DMS53 treated with DMSO at 0.1 percent for 48 hours (cell line): ENCODE measurements around the gene NTMT1.
A peak's percentile ranks its signal among the peaks of the same experiment; 100 is the strongest.

Experiments used
- DNase-seq: peaks from one replicate; lab custom pipeline; 2025; ENCODE audit not compliant: unreplicated experiment; lab: John Stamatoyannopoulos, UW

Gene NTMT1

DNA sequence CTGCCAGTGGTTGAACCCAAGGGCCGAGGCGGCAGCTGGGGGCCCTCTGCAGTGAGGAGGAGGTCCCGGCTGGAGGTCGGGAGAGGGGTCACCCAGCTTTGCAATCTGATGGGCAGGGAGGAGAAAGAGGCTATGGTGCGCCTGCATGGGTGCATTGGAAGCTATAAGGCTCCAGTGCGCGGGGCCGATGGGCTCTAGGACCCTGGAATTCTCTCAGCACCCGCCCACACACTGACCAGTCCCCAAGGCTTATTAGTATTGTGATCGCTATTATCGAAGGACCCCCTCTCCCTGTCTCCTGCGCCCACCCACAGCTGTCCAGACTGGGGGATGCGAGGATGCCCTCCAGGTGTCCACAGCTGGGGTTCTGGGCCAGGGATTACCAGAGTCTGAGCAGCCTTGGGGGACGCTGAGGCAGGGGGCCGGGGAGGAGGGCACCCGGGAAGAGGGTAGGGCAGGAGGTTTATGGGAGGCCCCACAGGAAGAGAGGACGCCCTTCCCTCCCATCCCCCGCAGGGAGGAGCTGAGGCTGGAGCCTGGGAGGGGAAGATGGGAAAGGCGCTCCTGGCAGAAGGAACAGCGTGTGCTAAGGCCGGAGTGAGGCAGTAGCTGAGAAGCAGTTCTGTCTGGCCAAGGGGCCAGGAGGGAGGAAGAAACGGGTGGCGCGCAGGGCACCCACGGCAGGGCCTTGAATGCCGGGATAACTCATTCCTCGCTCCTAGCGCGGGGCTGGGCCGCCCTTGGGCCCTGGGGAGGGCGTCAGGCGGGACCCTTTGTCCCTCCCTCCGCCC lies 29.2 kb upstream of the NTMT1 start:
- no peak for DNase-seq

DNA sequence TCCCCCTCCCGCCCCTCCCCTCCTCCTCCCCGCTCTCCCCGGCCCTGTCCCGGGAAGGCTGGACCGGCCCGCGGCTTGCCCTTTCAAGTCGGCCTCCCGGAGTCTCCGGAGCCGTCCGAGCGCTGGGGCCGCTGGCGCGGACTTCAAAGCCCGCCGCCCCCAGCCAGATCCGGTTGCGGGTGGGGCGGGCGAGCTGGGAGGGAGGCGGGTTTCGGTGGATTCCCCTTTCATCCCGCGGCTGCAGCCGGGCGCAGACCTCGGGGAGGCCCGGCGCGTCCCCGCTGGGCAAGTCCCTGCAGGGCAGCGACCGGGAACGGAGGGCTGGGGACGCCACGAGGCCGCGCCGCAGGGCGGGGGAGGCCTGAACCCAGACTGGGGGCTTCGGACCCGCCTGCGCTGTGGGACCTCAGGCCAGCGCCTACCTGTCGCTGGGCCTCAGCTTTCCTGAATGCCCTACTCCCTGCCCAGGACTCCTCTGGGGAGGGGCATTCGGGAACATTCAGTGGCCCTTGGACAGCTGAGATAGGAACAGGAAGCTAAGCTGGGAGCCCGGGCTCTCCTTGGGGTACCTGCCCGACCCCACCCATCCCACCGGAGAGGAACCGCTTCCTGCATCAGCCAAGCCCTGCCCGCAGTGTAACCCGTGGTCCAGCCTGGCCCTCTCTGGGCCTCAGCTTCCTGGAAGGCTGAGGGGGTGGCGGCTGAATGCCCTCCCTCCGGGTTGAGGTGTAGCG lies 28.4 kb upstream of the NTMT1 start:
- DNase-seq = peak; percentile 32

DNA sequence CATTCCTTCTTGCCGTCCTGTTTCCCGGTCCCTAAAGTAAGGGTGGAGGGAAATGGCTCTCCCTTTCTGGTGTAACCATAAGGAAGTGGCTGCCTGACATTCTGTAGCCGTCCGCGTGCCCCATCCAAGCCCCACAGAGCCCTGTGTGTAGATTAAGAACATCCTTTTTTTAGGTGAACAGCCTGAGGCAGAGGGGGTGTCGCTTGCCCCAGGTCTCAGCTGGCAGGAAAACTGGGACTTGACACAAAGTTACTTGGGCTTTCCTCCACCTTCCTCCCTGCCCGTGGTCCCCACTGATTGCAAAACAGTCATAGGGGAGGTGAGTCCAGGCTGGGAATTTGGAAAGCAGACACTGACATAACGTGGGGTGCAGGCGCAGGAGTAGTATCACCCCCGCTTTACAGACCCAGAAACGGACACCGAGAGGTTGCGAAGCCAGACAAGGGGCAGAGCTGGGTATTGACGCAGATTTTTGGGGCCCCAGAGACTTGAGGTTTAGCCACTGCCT lies 27.8 kb upstream of the NTMT1 start:
- no peak for DNase-seq

DNA sequence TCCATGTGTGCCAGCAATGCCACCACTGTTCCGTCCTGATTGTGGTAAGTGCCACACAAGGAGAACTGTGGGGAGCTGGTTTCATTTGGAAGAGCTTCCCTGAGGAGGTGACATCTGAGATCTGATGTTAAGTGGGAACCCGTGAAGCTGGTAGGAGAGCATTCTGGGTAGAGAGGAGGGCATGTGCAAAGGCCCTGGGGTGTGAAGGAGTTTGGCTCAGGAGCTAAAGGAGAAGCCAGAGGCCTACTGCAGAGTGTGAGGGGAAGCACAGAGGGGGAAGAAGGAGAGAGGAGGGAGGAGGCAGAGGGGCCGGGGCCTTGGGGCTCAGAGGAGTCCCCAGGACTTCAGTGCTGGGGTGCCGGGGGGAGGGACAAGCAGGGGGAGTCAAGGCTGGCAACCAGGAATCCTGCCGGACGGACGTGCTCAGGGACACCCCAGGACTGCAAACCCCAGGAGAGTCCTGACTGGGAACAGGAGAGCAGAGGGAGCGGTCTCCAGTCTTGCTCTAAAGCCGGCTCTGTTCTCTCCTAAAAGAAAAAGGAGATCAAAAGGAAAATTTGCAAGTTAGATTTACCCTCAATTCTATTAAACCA lies 24.8 kb upstream of the NTMT1 start:
- no peak for DNase-seq

DNA sequence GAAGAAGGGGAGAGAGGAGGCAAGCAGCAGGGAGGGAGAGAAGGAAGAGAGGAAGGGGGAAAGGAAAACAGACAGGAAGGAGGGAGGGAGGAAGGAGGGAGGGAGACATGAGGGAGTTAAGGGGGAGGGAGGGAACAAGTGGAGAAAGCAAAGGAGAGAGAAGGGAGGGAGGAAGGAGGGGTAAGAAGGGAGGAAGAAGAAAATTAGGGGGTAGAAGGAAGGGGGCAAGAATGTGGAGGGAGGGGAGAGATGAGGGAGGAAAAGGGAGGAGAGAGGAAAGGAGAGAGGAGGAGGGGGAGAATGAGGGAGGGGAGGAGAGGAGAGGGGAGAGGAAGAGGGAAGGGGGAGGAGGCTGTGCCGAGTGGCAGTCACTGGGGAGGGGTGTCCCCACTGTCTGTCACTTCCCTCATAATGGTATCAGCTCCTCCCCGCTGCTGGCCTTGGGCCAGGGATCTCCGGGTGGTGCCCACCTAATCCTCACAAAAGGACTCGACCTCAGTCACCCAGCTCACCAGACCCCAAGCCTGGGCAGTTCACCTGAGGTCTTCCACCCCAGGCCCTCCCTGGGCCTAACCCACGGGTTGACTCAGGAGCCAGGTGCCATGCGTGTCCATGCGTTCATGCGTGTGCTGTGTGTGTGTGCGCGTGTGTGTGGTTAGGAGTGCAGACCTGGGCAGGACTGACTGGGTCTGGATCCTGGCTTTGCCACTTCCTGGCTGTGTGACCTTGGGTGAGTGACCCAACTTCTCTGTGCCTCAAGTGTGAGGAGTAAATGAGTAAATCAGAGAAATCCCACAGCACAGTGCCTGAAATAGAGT lies 23.2 kb upstream of the NTMT1 start:
- no peak for DNase-seq

DNA sequence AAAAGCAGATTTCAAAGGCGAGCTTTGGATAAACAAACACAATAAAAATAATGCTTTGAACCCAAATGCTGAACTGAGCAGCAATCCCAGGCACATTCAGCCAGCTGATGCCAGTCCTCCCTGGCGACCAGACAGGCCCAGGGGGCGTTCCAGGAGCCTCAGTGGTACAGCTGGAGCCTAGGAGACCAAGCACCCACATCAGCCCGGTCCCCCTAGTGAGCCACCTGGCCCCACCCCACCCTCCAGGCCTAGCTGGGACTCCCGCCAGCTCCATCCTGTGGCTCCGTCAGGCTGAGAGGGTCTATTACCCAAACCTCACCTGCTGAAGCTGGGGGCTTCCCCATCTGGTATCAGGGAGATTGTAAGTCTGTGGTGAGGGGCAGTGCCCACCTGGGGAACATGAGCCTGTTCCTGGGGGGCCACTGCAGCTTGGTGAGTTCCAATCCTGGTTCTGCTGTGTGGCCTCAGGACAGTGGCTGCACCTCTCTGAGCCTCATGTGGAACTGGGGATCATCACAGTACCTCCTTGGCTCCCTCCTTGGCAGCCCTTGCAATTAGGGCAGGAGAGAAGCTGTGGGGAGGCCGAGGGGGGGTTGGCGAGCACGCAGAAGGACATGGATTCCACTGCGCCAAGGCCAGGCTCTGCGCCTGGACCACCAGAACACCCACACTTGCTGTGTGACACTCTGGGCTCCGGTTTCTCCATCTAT lies 21.8 kb upstream of the NTMT1 start:
- DNase-seq = no peak

DNA sequence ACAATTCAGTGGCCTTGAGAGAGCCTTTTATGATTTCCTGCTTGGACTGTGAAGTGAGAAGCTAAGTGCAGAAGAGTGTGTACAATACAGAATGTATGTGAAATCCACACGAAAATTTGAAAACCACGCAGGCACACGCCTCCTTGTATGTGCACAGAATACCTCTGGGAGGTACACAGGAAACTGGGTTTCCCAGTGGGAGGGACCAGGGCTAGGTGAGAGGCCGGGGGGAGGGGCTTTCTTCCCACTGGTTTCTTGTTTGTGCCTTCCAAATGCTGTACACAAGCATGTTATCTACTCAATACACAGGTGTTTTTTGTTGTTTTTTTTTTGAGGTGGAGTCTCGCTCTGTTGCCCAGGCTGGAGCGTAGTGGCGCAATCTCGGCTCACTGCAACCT lies 21.2 kb upstream of the NTMT1 start:
- DNase-seq = no peak

DNA sequence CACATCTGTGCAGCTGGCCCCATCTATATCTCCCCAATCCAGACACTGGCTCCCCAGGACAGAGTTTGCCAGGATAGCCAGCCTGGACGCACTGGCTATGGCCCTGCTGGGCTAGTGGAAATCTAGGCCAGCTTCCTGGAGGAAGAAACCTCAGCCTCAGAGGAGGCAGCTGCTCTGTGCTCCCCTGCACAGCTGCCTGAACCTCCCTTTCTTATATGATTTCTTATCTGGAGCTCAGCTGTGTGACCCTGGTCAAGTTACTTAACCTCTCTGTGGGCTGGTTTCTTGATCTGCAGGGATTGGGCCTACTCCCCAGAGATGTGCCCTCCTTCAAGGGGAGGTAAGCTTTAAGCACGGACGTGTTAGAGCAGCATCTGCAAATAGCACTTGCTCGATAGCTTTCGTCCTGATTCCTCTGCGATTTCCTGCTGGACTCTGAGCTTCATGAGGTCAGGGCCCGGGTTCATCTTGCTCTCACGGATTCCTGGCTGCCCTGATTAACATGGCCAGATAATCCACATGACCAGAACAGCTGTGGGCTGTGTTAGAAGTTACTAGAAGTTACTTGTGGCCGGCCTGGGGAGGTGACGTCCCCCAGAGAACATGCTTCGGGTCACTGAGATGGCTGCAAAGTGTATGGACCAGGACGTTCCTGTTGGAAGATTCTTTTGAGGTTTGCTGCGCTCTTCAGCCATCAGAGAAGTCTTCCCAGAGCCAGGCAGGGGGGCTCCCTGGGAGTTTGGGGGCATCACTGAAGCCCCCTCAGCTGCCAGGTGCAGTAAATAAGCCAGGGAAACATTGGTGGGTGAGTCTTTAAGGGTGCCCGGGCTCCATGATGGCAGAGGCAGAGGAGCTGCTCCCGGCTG lies 19.6 kb upstream of the NTMT1 start:
- DNase-seq = no peak

DNA sequence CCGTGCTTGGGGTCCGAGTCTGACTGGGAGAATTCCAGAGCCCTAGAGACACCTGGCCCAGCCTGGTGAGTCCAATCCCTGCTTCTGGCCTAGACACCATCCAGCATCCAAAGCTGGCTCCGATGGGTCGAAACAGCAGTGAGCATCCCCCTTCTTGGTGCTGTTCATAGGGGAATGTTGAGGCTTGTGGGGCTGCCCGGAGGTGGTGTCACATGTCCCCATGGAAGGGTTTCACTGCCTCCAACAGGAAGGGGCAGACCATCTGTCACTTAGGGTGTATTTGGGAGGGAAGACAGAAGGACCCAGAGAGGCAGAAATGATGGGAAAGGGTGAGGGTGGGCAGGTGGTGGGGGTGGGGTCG lies 19.0 kb upstream of the NTMT1 start:
- no peak for DNase-seq

DNA sequence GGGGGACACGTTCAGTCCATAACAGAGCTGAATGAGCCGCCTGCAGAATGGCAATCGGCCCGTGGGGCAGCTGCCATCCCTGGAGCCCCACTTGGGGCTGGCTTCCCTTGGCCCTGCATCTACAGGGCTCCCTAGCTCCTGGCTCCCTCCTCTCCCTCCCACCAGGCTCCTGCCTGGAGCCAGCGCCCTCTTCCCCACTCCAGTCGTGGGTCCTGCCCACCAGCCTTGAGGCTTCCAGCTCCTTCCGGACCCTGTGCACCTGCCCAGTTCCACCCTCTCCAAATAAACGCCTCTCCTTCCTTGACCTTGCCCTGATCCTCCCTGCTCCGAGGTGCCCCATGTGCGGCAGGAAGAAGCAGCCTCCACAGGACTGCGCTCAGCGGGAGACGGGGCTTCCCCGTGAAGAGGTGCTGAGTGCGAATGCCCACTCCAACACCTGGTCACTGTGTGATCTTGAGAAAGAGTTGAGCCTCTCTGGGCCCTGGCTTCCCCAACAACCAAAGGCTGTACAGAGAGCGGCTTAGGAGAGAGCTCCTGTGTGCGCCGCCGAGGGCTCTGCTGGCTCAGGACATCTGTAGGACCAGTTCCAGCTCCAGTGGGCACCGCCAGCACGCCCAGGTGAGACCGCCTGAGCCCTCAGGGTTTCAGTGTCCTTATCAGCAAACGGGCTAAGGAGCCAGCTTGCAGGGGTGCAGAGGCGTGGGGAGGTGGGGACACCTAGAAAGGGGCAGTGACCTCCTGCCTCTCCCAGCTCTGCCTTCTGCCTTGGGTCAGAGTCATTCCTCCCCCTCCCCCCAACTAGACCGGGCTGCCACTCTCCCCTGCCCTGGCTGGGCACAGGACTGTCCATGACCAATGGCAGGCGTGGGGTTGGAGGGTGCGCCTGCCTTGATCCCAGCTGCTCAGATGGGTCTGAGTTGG lies 17.1 kb upstream of the NTMT1 start:
- no peak for DNase-seq

DNA sequence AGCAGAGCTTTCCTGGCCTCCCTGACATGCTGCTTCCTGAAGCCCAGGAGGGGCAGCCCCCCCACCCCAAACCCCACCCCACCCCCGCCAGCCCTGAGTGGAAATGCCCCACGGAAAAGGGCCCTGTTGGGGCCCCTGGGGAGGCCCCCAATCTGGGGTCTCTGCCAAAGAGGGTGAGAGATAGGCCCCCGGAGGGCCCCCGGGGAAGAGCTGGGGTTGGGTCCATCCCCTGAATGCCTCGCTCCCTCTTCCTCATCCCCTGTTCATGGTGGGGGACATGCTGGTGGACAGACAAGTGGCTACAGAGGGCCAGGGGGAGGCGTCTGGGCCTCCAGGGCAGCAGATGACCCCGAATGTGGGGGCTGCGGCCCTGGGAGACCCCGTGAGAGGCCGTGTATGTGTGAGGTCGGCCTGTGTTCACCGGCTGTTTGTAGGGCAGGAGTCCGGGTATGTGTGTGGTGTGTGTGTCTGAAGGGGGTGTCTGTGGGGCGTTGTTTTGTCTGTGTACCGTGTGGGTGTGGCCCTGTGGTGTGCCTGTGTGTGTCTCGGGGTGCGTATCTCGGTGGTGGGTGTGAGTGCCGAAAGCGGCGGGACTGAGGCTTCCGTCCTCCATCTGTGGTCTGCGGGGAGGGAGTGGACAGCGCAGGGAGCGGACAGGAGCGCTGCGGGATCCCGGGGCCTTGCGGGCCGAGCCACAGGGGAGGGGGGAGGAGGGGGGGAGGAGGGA lies 16.3 kb upstream of the NTMT1 start:
- DNase-seq = no peak

DNA sequence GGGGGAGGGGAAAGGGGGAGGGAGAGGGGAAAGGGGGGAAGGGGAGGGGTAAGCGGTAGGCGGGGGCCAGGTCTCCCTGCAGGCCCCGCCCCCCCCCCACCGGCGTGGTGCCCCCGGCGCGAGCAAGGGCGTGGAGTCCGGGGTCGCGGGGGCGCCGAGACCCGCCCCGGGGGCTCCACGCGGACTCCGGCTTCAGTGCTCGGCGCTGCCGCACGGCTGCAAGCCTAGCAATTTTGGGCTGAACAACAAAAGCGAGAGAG lies 15.8 kb upstream of the NTMT1 start:
- DNase-seq = no peak

DNA sequence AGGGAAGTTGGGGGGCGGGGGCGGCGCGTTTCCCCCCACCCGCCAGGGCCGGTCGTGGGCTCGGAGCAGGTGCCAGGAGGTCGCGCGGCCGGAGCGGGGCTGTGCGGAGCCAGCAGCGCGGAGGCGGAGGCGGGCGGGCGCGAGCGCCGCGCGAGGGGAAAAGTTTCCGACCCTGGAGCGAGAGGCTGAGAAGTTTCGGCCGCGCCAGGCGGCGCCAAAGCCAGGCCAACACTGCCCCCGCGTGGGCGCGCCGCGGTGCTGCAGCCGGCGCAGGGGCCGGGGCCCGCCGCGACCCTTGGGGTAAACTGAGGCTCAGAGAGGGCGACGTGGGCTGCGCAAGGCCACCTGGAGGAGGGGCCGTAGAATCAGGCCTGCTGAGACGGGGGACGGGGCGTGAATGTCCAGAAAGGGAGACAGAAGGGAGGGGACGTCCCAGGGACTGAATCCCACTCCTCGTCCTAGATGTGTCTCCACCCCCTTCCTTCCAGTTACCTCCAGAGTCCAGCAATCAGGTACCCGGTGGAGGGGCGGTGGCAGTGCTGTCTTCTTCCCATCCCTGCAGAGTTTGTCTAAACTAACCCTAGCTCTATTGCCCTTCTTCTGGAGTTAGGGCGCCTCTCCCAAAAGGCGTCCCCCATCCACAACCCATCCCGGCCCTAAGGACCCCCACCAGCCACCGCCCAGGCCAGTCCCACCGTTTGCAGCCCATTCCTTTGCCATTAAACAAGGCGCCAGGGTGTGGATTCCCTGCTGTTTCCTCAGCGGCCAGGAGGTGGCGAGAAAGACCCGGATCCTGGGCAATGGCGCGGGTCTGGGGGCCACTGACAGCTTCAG lies 15.3 kb upstream of the NTMT1 start:
- DNase-seq = peak; percentile 49

DNA sequence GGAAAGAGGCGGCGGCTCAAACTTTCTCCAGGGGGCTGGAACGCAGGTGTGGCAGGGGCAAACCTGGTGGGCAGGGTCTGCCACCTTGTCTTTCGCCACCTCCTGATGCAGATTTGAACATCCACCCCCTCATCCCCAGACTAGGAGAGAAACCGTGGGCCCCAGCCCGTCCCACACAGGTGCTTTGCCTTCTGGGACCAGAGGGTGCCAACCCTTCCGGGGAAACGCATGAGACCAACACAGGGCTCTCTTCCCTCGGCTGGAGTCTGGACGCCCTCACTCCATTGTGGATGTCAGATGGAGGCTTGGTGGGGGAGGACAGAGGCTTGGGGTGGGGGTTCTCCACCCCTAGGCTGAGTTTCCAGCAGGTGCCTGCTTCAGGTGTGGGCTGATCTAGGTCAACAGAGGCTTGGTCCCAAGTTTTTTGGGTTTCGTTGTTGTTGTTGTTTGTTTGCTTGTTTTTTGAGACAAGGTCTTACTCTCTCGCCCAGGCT lies 14.6 kb upstream of the NTMT1 start:
- peak; percentile 49 for DNase-seq

DNA sequence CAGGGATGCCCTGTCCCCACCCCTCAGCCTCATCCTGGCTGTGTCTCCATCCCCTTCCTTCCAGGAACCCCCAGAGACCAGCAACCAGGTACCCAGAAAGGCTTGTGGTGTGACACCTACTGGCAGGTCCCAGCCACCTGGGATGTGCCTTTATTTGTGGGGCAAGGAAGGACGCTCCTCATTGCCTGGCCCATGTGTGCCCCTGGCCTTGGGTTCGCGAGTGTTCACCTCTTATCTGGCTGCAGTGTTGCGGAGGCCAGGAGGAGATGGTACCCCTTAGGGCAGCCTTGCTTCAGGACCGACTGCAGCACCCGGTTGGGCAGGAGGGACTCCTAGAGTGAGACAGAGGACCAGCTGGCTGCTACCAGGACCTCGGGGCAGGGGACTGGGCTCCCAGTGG lies 13.8 kb upstream of the NTMT1 start:
- DNase-seq = no peak

DNA sequence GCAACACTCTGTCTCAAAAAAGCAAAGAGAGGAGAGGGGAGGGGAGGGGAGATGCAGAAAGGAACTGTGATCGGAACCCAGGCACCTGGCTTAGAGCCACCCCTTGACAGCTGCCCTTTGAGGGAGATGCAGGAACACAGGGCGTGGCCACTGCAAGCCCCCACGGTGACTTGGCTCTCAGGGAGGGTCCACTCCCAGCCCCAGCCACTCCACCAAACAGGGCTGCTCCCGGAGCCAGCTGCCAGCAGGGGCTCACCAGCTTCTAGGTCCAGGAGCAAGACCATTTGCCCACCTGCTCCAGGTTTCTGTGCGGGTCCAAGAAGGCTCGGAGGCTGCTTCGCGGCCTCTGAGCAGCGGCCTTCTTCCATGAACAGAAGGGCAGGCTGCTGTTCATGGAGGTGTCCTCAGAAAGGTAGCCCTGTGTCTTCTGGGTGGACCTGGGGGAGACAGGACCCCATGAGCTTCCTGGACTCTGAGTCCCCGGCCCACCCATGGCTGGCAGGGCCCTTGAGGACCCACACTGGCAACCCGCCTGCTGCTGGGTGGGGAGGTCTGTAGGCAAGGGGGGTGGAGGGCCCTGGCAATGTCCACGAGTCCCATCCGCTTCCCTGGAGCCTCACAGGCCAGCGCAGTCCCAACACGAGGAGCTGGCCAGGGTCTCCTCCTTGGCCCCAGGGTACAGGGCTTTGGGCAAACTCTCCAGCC lies 13.0 kb upstream of the NTMT1 start:
- DNase-seq = no peak
